ENCODE measurements around the gene KLF16. TPM values are rescaled to one million over a fixed set of nuclear protein-coding genes. Genes with fewer than 3 reads are reported as not detected.

KLF16 gene
- total and polyA plus RNA-seq, 9 of the 15 experiments (the other 6 are each of a cell fraction or from before 2014, with no cell fraction given) = 0.04 to 60.4 (median 6.8) TPM

GRCh38 chr19:1875646-1876495, 12.5 kb upstream of the KLF16 start (continued):
- 0 out of 2 replicates have a peak, but pooled peaks have one; percentile 20 for TF ChIP-seq ARID3B (CRISPR knock-in tag; IDR thresholded peaks at IDR 0.05; ENCODE audit: borderline replicate concordance)
- 0 out of 4 replicates have a peak, but pooled peaks of 1 of the 2 experiments have one; percentile 22 for TF ChIP-seq BCLAF1 (IDR thresholded peaks at IDR 0.05; ENCODE audit: borderline replicate concordance in 1 of 2, control insufficient read depth in 1 of 2, low read depth in 2 of 2, low read length in 1 of 2)
- no peak for TF ChIP-seq ZNF408 (CRISPR knock-in tag; IDR thresholded peaks at IDR 0.05; ENCODE audit: low read depth)
- TF ChIP-seq ZNF133 (CRISPR knock-in tag; IDR thresholded peaks at IDR 0.05) = no peak
- no peak for TF ChIP-seq HDAC2 (IDR thresholded peaks at IDR 0.05)
- no peak for TF ChIP-seq SIRT6 (IDR thresholded peaks at IDR 0.05; ENCODE audit: low read depth, low read length)
- peak; percentile 76 for TF ChIP-seq NFE2 (IDR thresholded peaks at IDR 0.05; ENCODE audit: low read depth)
- TF ChIP-seq ETV5 (CRISPR knock-in tag; IDR thresholded peaks at IDR 0.05; ENCODE audit: low read depth) = peak; percentile 93
- TF ChIP-seq PHF21A (IDR thresholded peaks at IDR 0.05; ENCODE audit: borderline replicate concordance, low read depth) = no peak
- no peak for TF ChIP-seq ZNF311 (CRISPR knock-in tag; IDR thresholded peaks at IDR 0.05)
- no peak for TF ChIP-seq BRD9 (IDR thresholded peaks at IDR 0.05; ENCODE audit: low read depth, partially characterized antibody)
- TF ChIP-seq ZNF354B (CRISPR knock-in tag; IDR thresholded peaks at IDR 0.05) = no peak
- TF ChIP-seq FOXP4 (CRISPR knock-in tag; IDR thresholded peaks at IDR 0.05; ENCODE audit: borderline replicate concordance) = peak; percentile 91
- TF ChIP-seq NFIC (IDR thresholded peaks at IDR 0.05) = peak; percentile 22
- TF ChIP-seq NCOA6 (IDR thresholded peaks at IDR 0.05) = no peak
- TF ChIP-seq IRF1 (CRISPR knock-in tag; IDR thresholded peaks at IDR 0.05; ENCODE audit: borderline replicate concordance) = no peak
- TF ChIP-seq ZNF165 (CRISPR knock-in tag; IDR thresholded peaks at IDR 0.05; ENCODE audit: borderline replicate concordance) = no peak
- no peak for TF ChIP-seq MCM5 (IDR thresholded peaks at IDR 0.05; ENCODE audit: low read depth)
- TF ChIP-seq BDP1 (IDR thresholded peaks at IDR 0.05; ENCODE audit: insufficient read depth, insufficient read length) = no peak
- TF ChIP-seq ZNF316 (IDR thresholded peaks at IDR 0.05) = no peak
